Measurements from ENCODE around the gene MAP3K8.

GRCh38 chr10:30448092-30448491, 14.1 kb downstream of the MAP3K8 start:
- TF ChIP-seq, protein P1, sequence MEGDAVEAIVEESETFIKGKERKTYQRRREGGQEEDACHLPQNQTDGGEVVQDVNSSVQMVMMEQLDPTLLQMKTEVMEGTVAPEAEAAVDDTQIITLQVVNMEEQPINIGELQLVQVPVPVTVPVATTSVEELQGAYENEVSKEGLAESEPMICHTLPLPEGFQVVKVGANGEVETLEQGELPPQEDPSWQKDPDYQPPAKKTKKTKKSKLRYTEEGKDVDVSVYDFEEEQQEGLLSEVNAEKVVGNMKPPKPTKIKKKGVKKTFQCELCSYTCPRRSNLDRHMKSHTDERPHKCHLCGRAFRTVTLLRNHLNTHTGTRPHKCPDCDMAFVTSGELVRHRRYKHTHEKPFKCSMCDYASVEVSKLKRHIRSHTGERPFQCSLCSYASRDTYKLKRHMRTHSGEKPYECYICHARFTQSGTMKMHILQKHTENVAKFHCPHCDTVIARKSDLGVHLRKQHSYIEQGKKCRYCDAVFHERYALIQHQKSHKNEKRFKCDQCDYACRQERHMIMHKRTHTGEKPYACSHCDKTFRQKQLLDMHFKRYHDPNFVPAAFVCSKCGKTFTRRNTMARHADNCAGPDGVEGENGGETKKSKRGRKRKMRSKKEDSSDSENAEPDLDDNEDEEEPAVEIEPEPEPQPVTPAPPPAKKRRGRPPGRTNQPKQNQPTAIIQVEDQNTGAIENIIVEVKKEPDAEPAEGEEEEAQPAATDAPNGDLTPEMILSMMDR (IDR thresholded peaks at IDR 0.05): no peak
- TF ChIP-seq EZH2 (IDR thresholded peaks at IDR 0.05; ENCODE audit: borderline replicate concordance, insufficient read depth, low read depth, low read length, poor library complexity, severe bottlenecking): no peak

Measured in B cell (primary cell).